HG02678 (cell line): Measurements from ENCODE around the gene TMEM164.

Source experiments
- ATAC-seq: cut with Tn5 transposase; IDR thresholded peaks from one replicate; pipeline ENCODE4 v1.9.1; 2021; ENCODE audit warnings: mild to moderate bottlenecking, moderate library complexity; ENCODE audit not compliant: unreplicated experiment

TMEM164 gene

DNA sequence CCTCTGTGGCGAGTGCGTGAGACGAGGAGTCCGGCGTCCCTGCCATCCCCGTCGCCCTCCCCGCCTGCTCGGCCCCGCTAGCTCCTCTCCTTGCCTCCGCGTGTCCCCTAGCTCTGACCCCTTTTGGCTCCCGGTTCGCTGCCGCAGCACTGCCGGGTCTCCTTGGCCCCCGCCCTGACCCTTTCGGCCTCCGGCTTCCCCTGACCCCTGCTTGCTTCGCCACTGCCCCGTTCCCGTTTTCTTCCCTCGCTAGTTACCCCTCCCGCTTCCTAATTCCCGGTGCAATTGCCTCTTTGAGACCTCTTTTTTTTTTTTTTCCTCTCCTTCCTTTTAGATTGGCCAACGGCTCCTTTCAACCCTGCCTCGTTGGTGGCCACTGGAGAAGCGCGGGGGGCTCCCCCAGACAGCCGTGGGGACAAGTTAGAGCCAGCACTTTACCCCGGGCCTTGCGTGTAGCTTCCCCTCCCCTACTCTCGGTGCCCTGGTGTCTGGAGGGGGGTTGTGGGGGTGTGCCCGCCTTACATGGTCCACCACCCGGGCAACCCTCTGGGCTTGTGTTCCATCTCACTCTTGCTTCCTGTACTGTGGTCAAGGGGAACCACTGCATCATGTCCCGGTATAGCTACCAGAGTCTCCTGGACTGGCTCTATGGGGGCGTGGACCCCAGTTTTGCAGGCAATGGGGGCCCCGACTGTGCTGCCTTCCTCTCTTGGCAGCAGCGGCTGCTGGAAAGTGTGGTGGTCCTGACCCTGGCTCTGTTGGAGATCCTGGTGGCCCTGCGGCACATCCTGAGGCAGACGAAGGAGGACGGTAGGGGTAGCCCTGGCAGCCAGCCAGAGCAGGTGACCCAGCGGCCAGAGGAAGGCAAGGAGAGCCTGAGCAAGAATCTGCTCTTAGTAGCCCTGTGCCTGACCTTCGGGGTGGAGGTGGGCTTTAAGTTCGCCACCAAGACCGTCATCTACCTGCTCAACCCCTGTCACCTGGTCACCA lies 548 bp downstream of the TMEM164 start:
- no peak for ATAC-seq

DNA sequence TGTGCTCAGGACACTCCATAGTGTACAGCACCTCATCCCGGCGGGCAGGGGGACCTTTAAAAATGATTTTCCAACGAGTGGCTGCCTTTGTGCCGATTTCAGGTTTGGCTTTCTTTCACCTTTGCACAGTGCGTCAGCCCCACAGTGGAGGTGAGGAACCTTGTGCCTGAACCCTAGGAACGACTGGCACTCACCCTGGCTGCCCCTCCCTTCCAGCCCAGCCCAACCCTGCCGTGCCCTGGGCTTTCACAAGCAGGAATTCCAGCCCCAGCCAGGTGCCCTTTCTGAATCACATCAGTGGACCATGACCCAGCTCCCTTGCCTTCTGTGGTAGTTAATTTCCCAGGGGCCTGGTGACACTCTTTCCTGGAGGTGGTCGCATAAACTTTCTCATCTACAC lies 1.3 kb downstream of the TMEM164 start:
- no peak for ATAC-seq

DNA sequence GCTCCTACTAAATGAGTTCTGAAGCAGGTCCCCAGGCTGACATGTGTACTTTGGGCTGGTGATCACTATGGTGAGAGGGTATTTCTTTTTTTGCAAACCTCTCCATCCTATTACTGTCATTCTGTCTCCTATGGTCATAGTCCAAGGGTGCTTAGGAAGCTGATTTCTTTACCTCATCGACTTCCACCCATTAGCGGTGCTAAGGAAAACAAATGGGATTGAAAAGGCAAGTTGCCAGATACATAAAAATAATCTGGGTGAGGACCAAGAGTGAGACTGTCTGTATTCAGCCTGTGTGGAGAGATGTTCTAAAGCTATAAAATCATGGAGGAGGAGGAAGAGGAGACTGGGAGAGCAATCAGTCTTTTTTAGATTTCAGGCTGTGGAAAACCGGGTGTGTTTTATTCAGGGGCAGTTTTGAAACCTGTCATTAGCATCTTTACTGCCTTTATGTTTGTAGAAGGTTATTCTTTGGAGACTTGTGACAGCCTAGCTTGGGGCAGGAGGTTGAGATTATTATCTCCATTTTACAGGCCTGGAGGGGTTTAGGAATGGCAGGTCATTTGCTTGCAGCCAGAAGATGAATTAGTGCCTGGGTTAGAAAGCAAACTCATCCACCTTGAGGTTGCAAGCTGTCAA lies 1.9 kb downstream of the TMEM164 start:
- ATAC-seq, result no peak

DNA sequence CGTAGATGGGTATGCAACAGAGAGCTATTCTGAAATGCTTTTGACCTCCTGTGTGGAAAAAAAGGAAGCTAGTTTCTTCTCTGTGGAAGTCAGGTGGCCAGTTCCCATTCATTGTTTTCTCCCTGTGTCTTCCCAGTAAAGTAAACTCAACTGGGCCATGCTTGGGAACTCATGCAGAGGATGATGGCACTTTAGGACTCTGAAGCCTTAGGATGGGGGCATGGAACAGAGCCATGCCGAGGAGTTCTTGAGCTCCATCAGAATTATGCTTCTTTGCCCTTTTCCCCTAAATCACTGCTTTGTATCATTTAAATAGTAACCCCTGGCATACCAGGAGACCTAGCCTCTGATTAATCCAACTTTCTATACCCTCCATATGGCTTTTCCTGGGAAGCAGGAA lies 3.2 kb downstream of the TMEM164 start:
- ATAC-seq, result no peak

DNA sequence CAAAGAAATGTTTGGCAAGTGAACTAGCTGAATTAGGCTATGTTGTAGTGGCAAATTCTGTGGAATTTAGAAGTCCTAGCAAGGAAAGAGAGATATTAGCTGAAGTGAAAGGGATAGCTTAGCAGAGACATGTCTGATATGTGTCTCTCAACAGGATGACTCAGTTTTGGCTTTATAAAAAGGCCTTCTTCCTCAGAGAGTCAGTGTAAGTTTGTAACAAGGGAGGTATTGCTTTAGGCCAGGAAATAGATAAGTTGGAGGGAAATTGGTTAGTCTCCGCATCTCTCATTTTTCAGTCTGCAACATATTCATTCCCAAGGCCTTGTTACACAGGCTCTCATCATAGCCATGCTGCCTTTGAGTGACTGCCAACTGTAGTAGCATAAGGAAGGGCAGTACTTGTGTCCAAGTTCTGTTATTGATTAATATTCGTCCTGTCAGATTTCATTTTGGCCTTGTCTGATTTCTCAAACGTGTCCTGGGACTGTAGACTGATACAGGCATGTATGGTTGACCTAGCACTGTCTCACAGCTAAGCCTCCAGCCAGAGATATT lies 4.0 kb downstream of the TMEM164 start:
- ATAC-seq, result no peak

DNA sequence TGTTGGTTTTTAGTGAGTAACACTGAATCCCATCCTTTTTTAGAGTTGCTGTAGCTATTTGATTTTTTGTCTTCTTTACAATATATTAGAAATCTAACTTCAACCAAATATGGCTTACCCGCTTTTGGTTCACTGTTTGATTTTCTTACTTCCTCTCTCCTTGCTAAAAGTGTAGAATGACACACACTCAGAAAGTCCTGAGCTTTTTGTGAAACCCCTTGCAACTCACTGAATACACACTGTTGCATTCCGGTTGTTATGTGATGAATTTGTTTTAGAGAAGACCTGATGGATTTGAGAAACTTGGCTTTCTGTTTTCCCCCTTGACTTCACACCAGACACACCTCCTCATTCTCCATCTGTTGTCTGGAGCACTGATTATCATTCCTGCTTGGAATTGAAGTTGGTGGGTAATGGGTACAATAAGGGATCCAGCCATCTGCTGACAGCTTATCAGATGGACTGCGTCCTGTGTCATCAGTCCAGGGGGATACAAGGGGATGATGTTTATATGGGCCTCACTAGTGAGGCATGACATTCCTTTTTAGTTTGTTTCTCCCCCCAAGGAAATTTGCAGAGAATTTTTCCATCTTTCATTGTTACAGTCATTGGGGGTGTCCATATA lies 5.2 kb downstream of the TMEM164 start:
- no peak for ATAC-seq

DNA sequence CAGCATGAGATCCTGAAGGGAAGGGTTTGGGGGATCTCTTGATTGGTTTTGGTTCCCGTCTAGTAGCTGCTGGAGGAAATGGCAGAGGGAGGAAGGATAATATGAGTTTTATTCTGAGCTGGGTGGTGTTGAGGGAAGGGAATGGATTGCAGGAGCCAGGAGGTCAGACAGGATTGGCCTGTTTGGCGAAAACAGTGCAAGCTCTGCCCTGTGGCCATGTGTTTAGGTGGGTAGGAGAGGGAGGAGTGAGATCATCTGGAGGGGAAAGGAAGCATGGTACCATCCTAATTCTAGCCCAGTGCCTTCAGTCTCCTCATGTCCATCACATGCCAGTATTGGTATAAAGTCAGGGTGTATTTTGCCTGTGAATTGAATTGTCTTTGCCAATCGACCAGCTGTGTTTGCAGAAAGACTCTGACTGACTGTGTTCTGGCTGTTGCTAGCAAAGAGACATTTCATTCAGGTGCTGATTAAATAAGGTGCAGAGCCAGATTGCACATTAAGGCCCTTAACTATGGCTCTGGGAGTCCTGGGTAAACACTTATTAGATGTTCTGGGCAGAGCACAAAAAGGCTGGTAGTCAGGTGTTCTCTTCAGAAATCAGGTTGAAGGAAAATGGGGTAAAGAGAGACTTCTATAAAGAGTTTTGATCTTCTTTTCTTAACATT lies 10.0 kb downstream of the TMEM164 start:
- ATAC-seq, result no peak

DNA sequence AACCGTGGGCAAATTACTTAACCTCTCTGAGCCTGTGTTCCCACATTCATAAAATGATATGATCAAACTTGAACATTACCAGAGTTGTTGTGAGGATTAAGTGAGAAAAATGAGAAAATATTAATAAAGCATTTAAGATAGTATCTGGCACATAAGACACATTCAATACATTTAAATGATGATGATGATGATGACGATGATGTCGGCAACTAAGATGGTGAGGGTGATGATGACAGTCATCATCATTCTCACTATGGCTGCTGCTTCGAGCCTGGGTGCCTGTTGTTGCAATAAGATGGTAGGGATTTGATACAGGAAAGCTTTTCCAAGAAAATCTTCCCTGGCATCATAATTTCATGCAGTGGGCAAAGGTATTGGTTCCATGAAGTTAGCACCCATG lies 11.1 kb downstream of the TMEM164 start:
- no peak for ATAC-seq

DNA sequence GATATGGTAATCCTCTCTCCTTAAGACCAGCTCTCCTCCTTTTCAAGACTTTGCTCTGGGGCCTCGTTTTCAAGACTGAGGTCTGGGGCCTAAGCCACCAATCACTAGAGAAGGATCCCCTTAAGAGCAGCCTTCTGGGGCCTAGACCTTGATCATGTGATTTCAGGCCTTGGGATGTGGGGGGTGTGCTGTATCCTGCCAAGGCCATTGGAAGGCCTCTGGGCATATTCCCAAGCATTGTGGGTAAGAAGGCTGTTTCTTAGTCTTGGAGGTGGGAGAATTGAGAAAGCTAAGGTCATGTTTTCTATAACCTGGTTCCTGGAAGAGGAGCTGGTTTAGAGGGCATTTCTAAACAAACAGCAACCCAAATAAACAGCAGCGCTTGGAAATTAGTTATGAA lies 12.1 kb downstream of the TMEM164 start:
- no peak for ATAC-seq

DNA sequence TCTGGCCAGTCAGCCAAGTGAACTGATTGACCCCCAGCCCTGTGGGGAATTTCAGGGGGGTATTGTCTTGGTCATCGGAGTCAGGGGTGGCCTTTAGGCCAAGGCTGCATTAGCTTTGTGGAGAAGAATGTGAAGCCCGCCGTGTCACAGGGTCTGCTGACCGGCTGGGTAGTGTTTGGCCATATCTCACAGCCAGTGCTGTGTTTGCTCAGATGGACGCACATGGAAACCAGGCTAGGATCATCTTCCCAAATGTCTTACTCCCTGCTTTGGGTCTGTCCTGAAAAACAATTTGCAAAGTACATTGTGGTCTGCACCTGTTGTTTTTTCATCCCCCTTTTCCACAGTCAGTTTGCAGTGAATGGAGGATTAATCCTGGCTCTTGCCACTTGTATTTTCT lies 13.0 kb downstream of the TMEM164 start:
- no peak for ATAC-seq

DNA sequence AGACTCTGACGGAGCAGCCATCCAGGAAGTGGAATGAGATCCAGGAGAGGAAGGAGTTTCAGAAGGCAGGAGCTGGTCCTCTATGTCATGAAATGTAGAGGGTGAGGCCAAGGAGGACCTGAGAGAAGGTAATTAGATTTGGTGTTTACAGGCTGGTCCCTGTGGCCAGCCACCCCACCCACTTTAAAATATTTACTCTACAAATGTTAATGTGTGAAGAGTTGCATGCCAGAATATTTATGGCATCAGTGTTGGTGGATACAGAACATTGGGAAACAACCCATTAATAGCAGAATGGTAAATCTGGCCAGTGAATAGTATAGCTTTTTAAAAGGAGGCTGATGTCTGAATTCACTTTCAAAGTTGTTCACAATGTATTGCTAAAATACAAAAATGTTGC lies 17.6 kb downstream of the TMEM164 start:
- ATAC-seq, result no peak

DNA sequence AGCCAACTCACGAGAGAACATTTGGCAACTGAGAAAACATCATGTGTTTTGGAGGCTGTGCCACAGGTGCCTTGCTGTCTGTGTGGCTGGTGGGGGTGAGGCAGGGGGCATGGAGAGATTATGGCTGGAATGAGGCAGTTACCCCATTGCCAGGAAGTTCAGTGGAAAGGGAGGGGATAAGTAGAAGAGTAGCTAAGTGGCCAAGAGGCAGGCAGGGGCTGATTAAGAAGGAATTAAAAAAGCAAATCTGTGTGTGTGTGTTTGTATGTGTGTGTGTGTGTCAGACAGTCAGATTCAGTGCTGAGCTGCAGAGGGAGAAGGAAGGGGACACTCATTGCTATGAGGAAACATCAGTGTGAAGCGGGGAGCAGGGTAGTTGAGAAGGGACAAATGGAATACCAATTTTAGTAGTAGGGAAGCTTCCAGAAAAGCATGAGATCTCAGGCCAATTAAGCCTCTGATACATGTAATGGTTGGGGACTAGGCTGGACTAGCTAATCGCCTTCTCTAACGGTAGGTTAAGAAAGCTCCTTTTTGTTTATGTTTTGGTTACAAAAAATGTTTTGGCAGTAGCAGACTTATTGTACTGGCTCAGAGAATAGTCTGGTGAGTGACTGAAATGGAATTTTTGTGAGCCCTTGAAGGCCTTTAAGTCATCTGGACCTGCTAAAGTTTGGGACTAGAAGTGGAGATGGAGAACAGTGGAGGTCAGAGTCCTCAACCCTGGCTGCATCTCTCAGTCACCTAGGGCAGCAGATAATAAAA lies 18.5 kb downstream of the TMEM164 start:
- no peak for ATAC-seq

DNA sequence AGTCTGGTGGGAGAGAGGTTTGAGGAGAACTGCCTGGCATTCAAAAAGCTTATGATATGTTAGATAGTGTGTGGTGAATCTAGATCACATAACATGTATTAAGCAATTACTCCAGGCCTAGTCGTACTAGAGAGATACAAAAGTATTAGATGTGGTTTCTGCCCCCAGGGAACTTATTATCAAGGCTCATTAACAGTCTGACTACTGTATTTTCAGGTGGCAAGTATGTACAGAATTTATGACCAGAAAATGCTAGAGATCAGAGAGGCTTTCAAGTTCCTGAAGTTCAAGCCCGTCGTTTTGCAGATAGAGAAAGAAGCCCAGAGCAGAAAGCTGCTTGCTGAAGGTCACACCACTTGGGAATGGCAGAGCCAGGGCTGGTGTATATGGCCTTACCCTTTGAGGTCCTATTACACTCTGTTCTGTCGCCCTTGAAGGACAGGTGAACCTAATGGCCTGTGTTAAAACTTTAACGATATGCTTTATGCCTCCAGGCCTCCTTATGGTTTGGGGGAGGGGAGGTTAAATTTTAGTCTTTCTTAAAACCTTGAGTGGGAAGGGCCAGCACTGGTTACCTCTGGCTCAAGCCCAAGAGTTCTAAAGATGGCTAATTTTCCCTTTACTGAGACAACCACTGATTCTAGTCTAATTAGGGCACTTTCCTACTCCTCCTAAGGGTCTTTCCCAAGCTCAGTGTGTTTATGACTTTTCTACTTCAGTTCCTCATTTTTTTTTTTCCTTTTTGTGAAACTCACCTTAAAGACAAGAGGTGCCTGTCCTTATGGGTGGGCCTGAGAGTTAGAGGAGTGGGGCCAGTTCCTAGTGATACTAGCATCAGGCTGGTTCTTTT lies 19.9 kb downstream of the TMEM164 start:
- ATAC-seq, result no peak

DNA sequence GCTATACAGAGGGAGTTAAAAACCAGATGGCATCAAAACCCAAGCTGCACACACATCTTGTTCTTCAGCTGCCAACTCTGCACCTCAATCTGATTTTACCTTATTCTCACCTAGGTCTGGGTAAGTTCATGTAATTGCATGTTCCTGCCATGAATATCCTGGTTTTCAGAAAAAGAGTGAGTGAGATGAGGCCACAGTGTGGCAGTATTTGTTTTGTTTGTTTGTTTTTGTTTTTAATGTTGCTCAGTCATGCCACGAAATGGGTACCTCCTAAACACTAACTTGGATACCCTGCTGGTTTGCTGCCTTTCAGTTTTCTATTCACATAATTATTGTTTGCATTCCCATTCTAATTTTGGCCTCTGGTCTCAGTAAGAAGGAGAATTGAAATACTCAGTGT lies 22.5 kb downstream of the TMEM164 start:
- ATAC-seq, result no peak

DNA sequence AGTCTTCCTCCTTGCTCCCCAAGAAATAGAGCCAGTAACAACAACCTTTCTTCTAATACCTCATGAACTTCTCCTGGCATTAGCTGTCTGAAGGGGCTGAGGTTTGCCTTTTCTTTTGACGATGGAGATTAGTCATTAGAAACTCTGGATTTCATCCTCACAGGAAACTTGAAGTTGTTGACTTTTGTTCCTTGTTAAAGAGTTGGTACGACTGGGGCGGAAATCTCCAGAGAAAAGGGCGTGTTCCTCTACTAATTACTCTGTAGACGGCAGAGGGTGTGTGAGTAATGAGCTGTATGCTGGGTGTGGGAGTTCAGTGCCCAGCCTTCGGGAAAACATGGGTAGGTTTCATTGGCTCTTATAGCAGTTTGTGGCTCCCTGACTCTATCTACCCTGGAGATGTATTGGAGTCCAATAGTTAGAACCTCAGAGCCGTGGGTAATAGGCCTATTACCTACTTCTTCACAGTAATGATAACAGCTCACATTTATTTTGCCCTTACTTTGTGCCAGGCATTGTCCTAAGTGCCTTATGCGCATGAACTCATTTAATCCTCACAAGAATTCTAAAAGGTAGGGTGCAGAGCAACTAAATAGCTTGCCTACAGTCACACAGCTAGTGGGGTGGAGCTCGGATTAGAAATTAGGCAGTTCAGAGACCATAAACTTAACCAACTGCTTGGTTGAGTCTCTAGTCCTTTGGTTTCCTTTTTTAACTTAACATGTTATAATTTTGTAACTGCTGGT lies 23.4 kb downstream of the TMEM164 start:
- no peak for ATAC-seq

DNA sequence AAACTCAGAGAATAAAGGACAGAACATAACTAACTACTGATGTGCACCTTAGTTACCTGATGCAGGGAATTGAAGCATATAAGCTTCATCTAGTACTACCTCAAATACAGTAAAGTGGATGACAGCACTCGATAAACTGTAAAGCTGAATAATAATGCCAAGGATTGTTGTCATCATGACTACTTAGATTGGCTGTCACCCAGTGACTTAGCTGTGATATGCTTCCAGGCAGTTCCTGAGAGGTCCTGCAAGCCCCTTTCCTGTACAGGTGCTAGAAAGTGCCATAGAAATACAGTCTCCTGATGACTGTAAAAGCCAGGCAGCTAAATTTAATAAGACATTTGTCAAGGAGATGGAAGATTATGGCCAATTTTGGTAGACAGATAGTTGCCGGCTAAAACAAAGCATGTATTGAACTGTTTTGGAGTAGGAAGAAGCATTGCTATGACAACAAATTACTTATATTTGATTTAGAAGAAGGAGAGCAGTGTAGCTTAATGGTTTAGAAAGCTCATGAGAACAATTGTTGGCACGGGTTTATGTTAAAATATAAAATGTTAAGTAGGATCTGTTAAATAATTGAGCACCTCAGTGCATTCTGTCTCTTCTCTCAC lies 29.7 kb downstream of the TMEM164 start:
- ATAC-seq, result no peak

DNA sequence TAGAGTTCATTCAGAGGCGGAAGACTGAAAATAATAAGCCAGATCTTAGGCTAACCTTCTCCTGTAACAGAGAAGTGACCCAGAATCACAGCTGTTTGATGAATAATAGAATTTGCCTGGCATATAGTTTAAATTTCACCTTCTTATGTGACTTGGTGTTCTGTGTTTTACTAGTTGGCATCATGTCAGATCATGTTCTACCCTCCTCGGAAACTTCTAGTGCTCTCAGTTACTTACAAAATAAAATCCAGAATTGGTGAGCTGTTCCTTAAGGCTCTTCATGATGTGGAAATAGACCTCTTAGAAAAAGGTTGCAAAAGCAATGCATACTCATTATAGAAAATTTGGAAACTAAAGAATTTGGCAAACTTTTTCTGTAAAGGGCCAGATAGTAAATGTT lies 31.1 kb downstream of the TMEM164 start:
- no peak for ATAC-seq
